ENCODE measurements around the gene IPCEF1. TPM values are rescaled to one million over a fixed set of nuclear protein-coding genes. Genes with fewer than 3 reads are reported as not detected.

The IPCEF1 gene
- total and polyA plus RNA-seq, 2 of the 8 experiments (the other 6 are each of a cell fraction or from before 2014, with no cell fraction given): 0.41 to 0.78 TPM

GRCh38 chr6:154350293-154350692 is 6.3 kb downstream of the IPCEF1 start (continued):
- TF ChIP-seq, protein P1, sequence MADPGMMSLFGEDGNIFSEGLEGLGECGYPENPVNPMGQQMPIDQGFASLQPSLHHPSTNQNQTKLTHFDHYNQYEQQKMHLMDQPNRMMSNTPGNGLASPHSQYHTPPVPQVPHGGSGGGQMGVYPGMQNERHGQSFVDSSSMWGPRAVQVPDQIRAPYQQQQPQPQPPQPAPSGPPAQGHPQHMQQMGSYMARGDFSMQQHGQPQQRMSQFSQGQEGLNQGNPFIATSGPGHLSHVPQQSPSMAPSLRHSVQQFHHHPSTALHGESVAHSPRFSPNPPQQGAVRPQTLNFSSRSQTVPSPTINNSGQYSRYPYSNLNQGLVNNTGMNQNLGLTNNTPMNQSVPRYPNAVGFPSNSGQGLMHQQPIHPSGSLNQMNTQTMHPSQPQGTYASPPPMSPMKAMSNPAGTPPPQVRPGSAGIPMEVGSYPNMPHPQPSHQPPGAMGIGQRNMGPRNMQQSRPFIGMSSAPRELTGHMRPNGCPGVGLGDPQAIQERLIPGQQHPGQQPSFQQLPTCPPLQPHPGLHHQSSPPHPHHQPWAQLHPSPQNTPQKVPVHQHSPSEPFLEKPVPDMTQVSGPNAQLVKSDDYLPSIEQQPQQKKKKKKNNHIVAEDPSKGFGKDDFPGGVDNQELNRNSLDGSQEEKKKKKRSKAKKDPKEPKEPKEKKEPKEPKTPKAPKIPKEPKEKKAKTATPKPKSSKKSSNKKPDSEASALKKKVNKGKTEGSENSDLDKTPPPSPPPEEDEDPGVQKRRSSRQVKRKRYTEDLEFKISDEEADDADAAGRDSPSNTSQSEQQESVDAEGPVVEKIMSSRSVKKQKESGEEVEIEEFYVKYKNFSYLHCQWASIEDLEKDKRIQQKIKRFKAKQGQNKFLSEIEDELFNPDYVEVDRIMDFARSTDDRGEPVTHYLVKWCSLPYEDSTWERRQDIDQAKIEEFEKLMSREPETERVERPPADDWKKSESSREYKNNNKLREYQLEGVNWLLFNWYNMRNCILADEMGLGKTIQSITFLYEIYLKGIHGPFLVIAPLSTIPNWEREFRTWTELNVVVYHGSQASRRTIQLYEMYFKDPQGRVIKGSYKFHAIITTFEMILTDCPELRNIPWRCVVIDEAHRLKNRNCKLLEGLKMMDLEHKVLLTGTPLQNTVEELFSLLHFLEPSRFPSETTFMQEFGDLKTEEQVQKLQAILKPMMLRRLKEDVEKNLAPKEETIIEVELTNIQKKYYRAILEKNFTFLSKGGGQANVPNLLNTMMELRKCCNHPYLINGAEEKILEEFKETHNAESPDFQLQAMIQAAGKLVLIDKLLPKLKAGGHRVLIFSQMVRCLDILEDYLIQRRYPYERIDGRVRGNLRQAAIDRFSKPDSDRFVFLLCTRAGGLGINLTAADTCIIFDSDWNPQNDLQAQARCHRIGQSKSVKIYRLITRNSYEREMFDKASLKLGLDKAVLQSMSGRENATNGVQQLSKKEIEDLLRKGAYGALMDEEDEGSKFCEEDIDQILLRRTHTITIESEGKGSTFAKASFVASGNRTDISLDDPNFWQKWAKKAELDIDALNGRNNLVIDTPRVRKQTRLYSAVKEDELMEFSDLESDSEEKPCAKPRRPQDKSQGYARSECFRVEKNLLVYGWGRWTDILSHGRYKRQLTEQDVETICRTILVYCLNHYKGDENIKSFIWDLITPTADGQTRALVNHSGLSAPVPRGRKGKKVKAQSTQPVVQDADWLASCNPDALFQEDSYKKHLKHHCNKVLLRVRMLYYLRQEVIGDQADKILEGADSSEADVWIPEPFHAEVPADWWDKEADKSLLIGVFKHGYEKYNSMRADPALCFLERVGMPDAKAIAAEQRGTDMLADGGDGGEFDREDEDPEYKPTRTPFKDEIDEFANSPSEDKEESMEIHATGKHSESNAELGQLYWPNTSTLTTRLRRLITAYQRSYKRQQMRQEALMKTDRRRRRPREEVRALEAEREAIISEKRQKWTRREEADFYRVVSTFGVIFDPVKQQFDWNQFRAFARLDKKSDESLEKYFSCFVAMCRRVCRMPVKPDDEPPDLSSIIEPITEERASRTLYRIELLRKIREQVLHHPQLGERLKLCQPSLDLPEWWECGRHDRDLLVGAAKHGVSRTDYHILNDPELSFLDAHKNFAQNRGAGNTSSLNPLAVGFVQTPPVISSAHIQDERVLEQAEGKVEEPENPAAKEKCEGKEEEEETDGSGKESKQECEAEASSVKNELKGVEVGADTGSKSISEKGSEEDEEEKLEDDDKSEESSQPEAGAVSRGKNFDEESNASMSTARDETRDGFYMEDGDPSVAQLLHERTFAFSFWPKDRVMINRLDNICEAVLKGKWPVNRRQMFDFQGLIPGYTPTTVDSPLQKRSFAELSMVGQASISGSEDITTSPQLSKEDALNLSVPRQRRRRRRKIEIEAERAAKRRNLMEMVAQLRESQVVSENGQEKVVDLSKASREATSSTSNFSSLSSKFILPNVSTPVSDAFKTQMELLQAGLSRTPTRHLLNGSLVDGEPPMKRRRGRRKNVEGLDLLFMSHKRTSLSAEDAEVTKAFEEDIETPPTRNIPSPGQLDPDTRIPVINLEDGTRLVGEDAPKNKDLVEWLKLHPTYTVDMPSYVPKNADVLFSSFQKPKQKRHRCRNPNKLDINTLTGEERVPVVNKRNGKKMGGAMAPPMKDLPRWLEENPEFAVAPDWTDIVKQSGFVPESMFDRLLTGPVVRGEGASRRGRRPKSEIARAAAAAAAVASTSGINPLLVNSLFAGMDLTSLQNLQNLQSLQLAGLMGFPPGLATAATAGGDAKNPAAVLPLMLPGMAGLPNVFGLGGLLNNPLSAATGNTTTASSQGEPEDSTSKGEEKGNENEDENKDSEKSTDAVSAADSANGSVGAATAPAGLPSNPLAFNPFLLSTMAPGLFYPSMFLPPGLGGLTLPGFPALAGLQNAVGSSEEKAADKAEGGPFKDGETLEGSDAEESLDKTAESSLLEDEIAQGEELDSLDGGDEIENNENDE (IDR thresholded peaks at IDR 0.05; ENCODE audit: insufficient replicate concordance, low read length): no peak
- TF ChIP-seq SRF (IDR thresholded peaks at IDR 0.05; ENCODE audit: low read depth, low read length): no peak
